Activated CD8-positive, alpha-beta memory T cell treated with anti-CD3 and anti-CD28 coated beads, Interleukin-2, amount 50 U/mL, for 24 hours (primary cell): ENCODE results near the gene CLOCK.

Source experiments
- DNase-seq: peaks from one replicate; pipeline ENCODE4 v3.0.0-alpha.2; 2020; ENCODE audit errors: extremely low read depth

The CLOCK gene

DNA sequence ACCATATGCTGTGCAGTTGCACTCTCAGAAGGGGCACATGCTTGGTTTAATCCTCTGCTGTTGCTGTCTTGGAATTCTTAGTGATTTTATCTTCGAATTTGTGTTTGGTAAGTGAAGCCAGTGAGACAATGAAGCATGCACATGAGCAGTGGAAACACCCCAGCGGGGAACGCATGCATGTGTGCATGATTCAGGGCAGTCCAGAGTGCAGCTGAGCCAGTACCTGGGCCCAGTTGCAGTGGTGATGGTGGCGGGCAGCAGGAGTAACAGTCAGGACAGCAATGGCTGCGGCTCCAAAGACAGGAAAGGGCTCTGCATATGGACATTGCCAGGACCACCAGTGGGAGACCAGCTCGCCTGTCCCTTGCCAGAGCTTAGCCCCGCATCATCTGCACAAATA, 165.2 kb downstream of the CLOCK start:
- no peak for DNase-seq

DNA sequence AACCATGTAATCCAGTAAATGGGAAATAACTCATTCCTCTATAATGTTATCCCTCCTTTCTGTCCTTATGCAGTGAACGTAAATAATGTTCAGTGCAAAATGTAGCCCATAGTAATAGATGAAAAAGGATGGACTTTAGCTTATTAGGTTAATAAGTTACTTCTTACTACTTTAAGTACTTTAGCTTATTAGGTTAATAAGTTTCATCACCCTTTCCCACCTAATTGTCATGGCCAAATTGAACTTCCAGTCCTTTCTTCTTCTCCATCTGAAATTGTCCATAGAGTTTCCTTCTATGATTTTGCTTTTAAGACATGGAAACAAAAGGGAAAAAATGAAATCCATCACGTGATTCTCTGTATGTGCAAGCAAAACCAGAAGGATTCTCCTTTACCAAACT, 166.1 kb downstream of the CLOCK start:
- DNase-seq = no peak

DNA sequence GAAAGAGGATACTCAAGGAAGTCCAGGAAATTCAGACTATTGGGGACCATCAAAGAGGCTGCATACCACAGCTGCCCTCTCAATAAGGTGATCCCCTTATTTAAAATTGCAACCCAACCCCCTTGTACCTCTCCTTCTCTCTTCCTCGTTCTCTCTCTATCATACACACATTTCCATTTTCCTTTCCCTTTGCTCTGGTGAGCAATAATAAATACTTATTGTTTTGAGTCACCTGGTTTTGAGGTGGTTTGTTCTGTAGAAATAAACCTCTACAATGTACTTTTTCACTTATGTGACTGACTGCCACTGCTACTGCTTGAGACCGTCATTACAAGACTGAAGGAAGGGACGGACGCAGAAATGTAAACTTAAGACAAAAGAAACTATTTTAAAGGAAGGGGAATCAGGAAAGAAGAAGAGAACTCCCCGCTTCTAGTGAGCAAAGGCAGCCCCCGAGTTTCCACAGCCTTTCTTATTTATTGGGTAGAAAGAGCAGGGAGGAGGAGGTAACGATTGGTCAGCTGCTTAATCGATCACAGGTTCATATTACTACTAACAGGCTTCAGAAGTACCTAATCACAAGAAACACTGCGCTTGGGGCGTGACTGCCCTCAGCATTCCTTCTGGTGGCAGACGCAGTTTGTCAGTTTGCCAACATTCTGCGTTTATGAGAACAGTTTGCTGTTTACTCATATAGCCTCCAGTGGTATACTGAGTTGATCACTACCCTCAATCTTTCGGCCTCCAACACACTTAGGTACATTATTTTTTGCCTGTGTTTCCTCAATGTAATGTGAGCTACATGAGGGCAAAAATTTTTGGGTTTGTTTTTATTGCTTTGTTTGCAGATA, 167.9 kb downstream of the CLOCK start:
- no peak for DNase-seq
